Muscle of arm (tissue), 12 donors: ENCODE measurements around the gene FYN. TPM values are rescaled to one million over a fixed set of nuclear protein-coding genes. Genes with fewer than 3 reads are reported as not detected.

ENCODE experiments used
- DNase-seq: peaks from one replicate; pipeline ENCODE4 v3.0.0-alpha.2; 2013
- polyA plus RNA-seq, 12 donors: library from polyadenylated mRNA; unstranded; fragments of 120-200 nt; gene quantifications; one replicate each; pipeline ENCODE4 v1.2.1, GENCODE V29; 2013; ENCODE audit not compliant: insufficient read length in 12 of 12

Gene FYN
- polyA plus RNA-seq, 12 donors = 98.4 to 184 (median 152) TPM; not detected in 1

- DNase-seq = no peak
Observed at GRCh38 chr6:111731456-111732195, 141.6 kb downstream of the FYN start.

- DNase-seq = no peak
Observed at GRCh38 chr6:111730864-111731263, 142.4 kb downstream of the FYN start.

- DNase-seq = no peak
Observed at GRCh38 chr6:111727802-111728201, 145.4 kb downstream of the FYN start.

- DNase-seq = no peak
Observed at GRCh38 chr6:111727041-111727440, 146.2 kb downstream of the FYN start.

- no peak for DNase-seq
Observed at GRCh38 chr6:111725446-111726112, 147.7 kb downstream of the FYN start.

- no peak for DNase-seq
Observed at GRCh38 chr6:111724505-111724904, 148.7 kb downstream of the FYN start.

GRCh38 chr6:111724039-111724438, 149.2 kb downstream of the FYN start:
- no peak for DNase-seq

GRCh38 chr6:111723412-111723970, 149.8 kb downstream of the FYN start:
- DNase-seq = no peak

GRCh38 chr6:111722179-111722731, 151.0 kb downstream of the FYN start:
- peak; percentile 87 for DNase-seq

- no peak for DNase-seq
Observed at GRCh38 chr6:111721753-111722154, 151.5 kb downstream of the FYN start.

- no peak for DNase-seq
Observed at GRCh38 chr6:111720931-111721496, 152.2 kb downstream of the FYN start.

GRCh38 chr6:111718990-111719389, 154.3 kb downstream of the FYN start:
- DNase-seq = peak; percentile 84

GRCh38 chr6:111718326-111718725, 154.9 kb downstream of the FYN start:
- DNase-seq = no peak

- DNase-seq = no peak
Observed at GRCh38 chr6:111717621-111718020, 155.6 kb downstream of the FYN start.

GRCh38 chr6:111716325-111716724, 156.9 kb downstream of the FYN start:
- DNase-seq = no peak

GRCh38 chr6:111715321-111715720, 157.9 kb downstream of the FYN start:
- DNase-seq = no peak

- no peak for DNase-seq
Observed at GRCh38 chr6:111714416-111715270, 158.6 kb downstream of the FYN start.

- DNase-seq = no peak
Observed at GRCh38 chr6:111713811-111714210, 159.4 kb downstream of the FYN start.

GRCh38 chr6:111713236-111713635, 160.0 kb downstream of the FYN start:
- no peak for DNase-seq

GRCh38 chr6:111711984-111712752, 161.1 kb downstream of the FYN start:
- DNase-seq = no peak

- DNase-seq = no peak
Observed at GRCh38 chr6:111711476-111711875, 161.8 kb downstream of the FYN start.
